Cardiac muscle cell (in vitro differentiated cells and primary cell): Measurements from ENCODE around the gene ARID4B. TPM values are rescaled to one million over a fixed set of nuclear protein-coding genes. Genes with fewer than 3 reads are reported as not detected.

ENCODE experiments used
- DNase-seq, 2 donors: peaks; one replicate each; pipeline versions ENCODE4 v3.0.0 to v3.0.0-alpha.2; 2010 to 2017; ENCODE audit warnings: low read depth in 1 of 2, low spot score in 1 of 2
- H3K27ac ChIP-seq: fragments of 200-600 bp; sonication (generic); 2 replicates; pipeline ENCODE4 v1.5.1; 2016
- H3K27me3 ChIP-seq: fragments of 200-600 bp; sonication (generic); 2 replicates; pipeline ENCODE4 v1.6.0; 2016; ENCODE audit warnings: control low read depth
- H3K36me3 ChIP-seq: fragments of 200-600 bp; sonication (generic); 2 replicates; pipeline ENCODE4 v1.5.1; 2016; ENCODE audit warnings: control low read depth
- H3K4me1 ChIP-seq: fragments of 200-600 bp; sonication (generic); 2 replicates; pipeline ENCODE4 v1.8.1; 2017; ENCODE audit warnings: low read depth, mild to moderate bottlenecking, mixed run types
- H3K4me3 ChIP-seq: fragments of 200-600 bp; sonication (generic); 2 replicates; pipeline ENCODE4 v1.5.1; 2016; ENCODE audit warnings: mild to moderate bottlenecking
- H3K9me3 ChIP-seq: fragments of 200-600 bp; sonication (generic); 2 replicates; pipeline ENCODE4 v1.5.1; 2017; ENCODE audit warnings: low read depth, mild to moderate bottlenecking, control low read depth
- polyA plus RNA-seq: library from polyadenylated mRNA; unstranded; fragments of >200 nt; fragmentation: Nextera tagmentation; extraction: Ambion mirVana; gene quantifications from 2 replicates; pipeline ENCODE4 v1.2.1, GENCODE V29; 2016
- total RNA-seq: library from RNA; depleted of rRNA; stranded (reverse); fragments of >200 nt; gene quantifications from 2 replicates; pipeline ENCODE4 v1.2.3, GENCODE V29; 2016
- TF ChIP-seq, protein P1 (sequence below): IDR thresholded peaks from 2 replicates; pipeline ENCODE4 v1.5.1; 2012; ENCODE audit warnings: low read depth, mild to moderate bottlenecking, low read length

ARID4B gene
- total and polyA plus RNA-seq, 2 experiments from 2014 or later: 33.8 to 37.9 TPM

GRCh38 chr1:235343726-235344125 lies 15.7 kb upstream of the ARID4B start:
- TF ChIP-seq, protein P1, sequence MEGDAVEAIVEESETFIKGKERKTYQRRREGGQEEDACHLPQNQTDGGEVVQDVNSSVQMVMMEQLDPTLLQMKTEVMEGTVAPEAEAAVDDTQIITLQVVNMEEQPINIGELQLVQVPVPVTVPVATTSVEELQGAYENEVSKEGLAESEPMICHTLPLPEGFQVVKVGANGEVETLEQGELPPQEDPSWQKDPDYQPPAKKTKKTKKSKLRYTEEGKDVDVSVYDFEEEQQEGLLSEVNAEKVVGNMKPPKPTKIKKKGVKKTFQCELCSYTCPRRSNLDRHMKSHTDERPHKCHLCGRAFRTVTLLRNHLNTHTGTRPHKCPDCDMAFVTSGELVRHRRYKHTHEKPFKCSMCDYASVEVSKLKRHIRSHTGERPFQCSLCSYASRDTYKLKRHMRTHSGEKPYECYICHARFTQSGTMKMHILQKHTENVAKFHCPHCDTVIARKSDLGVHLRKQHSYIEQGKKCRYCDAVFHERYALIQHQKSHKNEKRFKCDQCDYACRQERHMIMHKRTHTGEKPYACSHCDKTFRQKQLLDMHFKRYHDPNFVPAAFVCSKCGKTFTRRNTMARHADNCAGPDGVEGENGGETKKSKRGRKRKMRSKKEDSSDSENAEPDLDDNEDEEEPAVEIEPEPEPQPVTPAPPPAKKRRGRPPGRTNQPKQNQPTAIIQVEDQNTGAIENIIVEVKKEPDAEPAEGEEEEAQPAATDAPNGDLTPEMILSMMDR: no peak
- Histone ChIP-seq H3K27ac (no peak overlapping the region), H3K4me3 (no peak overlapping the region), H3K27me3 (no peaks in the 10 kb centered on the region), H3K9me3 (no peaks in the 10 kb centered on the region), H3K4me1 (peaks cover 7% of the 10 kb centered on the region), H3K36me3 (peaks cover 18% of the 10 kb centered on the region)
- DNase-seq: no peak

- TF ChIP-seq, protein P1: no peak
- H3K9me3 ChIP-seq: no peaks in the 10 kb centered on the region
- H3K27ac ChIP-seq: no peak overlapping the region
- H3K36me3 ChIP-seq: peaks cover 23% of the 10 kb centered on the region
- H3K27me3 ChIP-seq: no peaks in the 10 kb centered on the region
- peaks cover 7% of the 10 kb centered on the region for H3K4me1 ChIP-seq
- H3K4me3 ChIP-seq: no peak overlapping the region
- DNase-seq: no peak
Observed at GRCh38 chr1:235342471-235342870, 14.5 kb upstream of the ARID4B start.

- Histone ChIP-seq H3K4me1 (peaks cover 7% of the 10 kb centered on the region), H3K36me3 (peaks cover 27% of the 10 kb centered on the region), H3K27ac (no peak overlapping the region), H3K9me3 (no peaks in the 10 kb centered on the region), H3K4me3 (no peak overlapping the region), H3K27me3 (no peaks in the 10 kb centered on the region)
- TF ChIP-seq, protein P1: no peak
- DNase-seq: no peak
Observed at GRCh38 chr1:235342039-235342438, 14.1 kb upstream of the ARID4B start.

DNA sequence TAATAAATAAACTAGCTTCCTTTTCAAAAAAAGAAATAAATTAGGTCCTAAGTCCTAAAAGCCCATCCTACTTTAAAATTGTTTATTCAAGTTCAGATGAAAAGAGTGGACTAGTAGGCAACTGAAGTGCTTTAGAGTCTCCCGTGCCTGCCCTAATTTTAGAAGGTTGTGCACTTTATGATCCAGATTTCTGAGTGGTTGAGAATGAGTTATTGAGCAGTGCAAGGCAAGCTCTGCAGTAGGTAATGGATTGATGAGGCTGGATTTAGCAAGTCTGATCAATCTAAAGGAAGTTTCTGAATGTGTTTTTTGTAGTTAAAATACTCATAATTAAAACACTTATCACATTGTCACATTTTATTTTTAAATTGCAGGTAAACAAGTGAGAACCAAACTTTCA lies 13.4 kb upstream of the ARID4B start:
- H3K27me3 ChIP-seq: no peaks in the 10 kb centered on the region
- peak overlapping the region; percentile 62 for H3K27ac ChIP-seq
- DNase-seq: no peak
- no peaks in the 10 kb centered on the region for H3K9me3 ChIP-seq
- TF ChIP-seq, protein P1: no peak
- peaks cover 7% of the 10 kb centered on the region for H3K4me1 ChIP-seq
- no peak overlapping the region for H3K4me3 ChIP-seq
- H3K36me3 ChIP-seq: peaks cover 32% of the 10 kb centered on the region

GRCh38 chr1:235339746-235340145 lies 11.8 kb upstream of the ARID4B start:
- H3K9me3 ChIP-seq: no peaks in the 10 kb centered on the region
- peaks cover 40% of the 10 kb centered on the region for H3K36me3 ChIP-seq
- no peaks in the 10 kb centered on the region for H3K27me3 ChIP-seq
- H3K27ac ChIP-seq: no peak overlapping the region
- no peak overlapping the region for H3K4me3 ChIP-seq
- TF ChIP-seq, protein P1: no peak
- H3K4me1 ChIP-seq: peaks cover 7% of the 10 kb centered on the region
- DNase-seq: no peak

GRCh38 chr1:235336903-235337302 lies 8.9 kb upstream of the ARID4B start:
- TF ChIP-seq, protein P1: no peak
- Histone ChIP-seq H3K4me1 (peaks cover 9% of the 10 kb centered on the region), H3K9me3 (no peaks in the 10 kb centered on the region), H3K36me3 (peaks cover 28% of the 10 kb centered on the region), H3K27ac (no peak overlapping the region), H3K27me3 (no peaks in the 10 kb centered on the region), H3K4me3 (no peak overlapping the region)
- DNase-seq: no peak
